WERI-Rb-1 (cell line): Measurements from ENCODE around the gene BRF1.
A peak's percentile ranks its signal among the peaks of the same experiment; 100 is the strongest.

Source experiments
- DNase-seq: peaks from one replicate; pipeline ENCODE4 v3.0.0-alpha.2; 2020
- H3K27ac ChIP-seq: fragments of 250-450 bp; sonication (Bioruptor Pico); 2 replicates; pipeline ENCODE4 v1.5.1; 2020; ENCODE audit warnings: mild to moderate bottlenecking, moderate library complexity
- H3K27me3 ChIP-seq: fragments of 250-450 bp; sonication (Bioruptor Pico); 2 replicates; pipeline ENCODE4 v1.5.1; 2021; ENCODE audit warnings: mild to moderate bottlenecking, low read depth, moderate library complexity; ENCODE audit not compliant: insufficient read depth, severe bottlenecking
- H3K36me3 ChIP-seq: fragments of 250-450 bp; sonication (Bioruptor Pico); 2 replicates; pipeline ENCODE4 v1.5.1; 2020; ENCODE audit warnings: mild to moderate bottlenecking, moderate library complexity
- H3K4me3 ChIP-seq: 2 replicates; pipeline ENCODE4 v1.5.1; 2011; ENCODE audit warnings: low read depth, mild to moderate bottlenecking, control low read depth, low read length
- H3K9me3 ChIP-seq: fragments of 250-450 bp; sonication (Bioruptor Pico); 2 replicates; pipeline ENCODE4 v1.5.1; 2021; ENCODE audit warnings: mild to moderate bottlenecking, moderate library complexity; ENCODE audit not compliant: severe bottlenecking
- CTCF ChIP-seq: IDR thresholded peaks from 2 replicates; pipeline ENCODE4 v1.5.1; 2011; ENCODE audit warnings: low read depth, mild to moderate bottlenecking, control low read depth, inconsistent platforms, low read length

Gene BRF1

DNA sequence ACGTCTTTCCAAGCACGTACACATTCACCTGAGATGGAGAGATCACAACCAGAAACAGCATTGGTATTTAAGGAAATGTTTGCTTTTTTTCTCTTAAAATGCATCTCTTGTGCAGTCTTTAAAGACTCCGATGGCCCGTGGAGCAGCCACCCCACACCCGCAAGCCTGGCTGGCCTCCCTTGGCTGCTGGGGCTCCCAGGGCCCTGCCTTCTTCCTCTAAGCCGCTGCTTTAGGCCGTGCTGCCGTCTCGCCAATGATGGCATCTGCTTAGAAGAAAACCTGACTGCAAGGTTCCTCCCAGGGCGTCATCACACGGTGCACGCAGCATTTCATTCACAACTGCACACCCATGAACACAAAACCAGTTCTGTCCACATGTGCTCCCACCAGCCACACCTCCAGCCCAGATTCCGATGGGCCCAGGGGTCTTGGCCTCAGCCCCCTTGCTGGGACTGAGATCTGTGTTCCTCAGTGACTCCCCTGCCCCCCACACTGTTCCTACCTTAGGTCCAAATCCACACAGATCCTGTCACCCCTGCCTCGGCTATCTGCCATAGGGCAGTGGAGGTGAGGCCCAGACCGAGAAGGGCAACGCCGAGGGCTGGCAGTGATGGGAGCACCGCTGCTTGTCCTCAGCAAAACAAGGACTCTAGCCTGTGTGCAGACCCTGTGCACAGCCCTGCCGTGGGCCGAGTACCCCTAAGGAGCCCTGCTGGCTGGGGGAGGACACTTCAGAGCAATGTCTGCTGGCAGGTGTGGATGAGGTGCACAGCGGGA, 48.1 kb downstream of the BRF1 start:
- H3K9me3 ChIP-seq, result no peaks in the 10 kb centered on the region
- peaks cover 37% of the 10 kb centered on the region for H3K36me3 ChIP-seq
- no peak for TF ChIP-seq CTCF
- no peak for DNase-seq
- H3K27me3 ChIP-seq, result no peaks in the 10 kb centered on the region
- H3K4me3 ChIP-seq, result no peak overlapping the region
- H3K27ac ChIP-seq, result no peak overlapping the region

DNA sequence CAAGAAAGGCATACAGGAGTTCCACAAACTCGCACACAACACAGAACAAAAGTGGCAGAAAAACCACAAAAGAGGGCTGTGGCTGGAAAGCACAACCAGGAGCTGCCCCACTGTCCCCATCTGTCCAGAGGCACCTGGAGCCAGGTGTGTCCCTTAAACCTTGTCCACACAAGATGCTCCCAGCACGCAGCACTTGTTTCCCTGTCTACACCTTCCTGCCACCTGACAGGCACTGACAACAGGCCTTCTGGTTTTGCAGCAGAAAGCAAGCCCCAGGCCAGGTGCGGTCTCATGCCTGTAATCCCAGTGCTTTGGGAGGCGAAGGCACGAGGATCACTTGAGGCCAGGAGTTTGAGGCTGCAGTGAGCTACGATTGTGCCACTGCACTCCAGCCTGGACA, 48.9 kb downstream of the BRF1 start:
- TF ChIP-seq CTCF, result no peak
- Histone ChIP-seq H3K4me3 (no peak overlapping the region), H3K36me3 (peaks cover 46% of the 10 kb centered on the region), H3K9me3 (no peaks in the 10 kb centered on the region), H3K27me3 (no peaks in the 10 kb centered on the region), H3K27ac (no peak overlapping the region)
- no peak for DNase-seq

- H3K9me3 ChIP-seq, result no peaks in the 10 kb centered on the region
- H3K27me3 ChIP-seq, result no peaks in the 10 kb centered on the region
- no peak overlapping the region for H3K4me3 ChIP-seq
- no peak for DNase-seq
- no peak overlapping the region for H3K27ac ChIP-seq
- peaks cover 55% of the 10 kb centered on the region for H3K36me3 ChIP-seq
- TF ChIP-seq CTCF, result no peak
Measured at GRCh38 chr14:105250986-105251385, 49.8 kb downstream of the BRF1 start.

- Histone ChIP-seq H3K27ac (no peak overlapping the region), H3K36me3 (peaks cover 58% of the 10 kb centered on the region), H3K4me3 (no peak overlapping the region), H3K27me3 (no peaks in the 10 kb centered on the region), H3K9me3 (no peaks in the 10 kb centered on the region)
- no peak for DNase-seq
- TF ChIP-seq CTCF, result no peak
Measured at GRCh38 chr14:105250008-105250366, 50.8 kb downstream of the BRF1 start.

DNA sequence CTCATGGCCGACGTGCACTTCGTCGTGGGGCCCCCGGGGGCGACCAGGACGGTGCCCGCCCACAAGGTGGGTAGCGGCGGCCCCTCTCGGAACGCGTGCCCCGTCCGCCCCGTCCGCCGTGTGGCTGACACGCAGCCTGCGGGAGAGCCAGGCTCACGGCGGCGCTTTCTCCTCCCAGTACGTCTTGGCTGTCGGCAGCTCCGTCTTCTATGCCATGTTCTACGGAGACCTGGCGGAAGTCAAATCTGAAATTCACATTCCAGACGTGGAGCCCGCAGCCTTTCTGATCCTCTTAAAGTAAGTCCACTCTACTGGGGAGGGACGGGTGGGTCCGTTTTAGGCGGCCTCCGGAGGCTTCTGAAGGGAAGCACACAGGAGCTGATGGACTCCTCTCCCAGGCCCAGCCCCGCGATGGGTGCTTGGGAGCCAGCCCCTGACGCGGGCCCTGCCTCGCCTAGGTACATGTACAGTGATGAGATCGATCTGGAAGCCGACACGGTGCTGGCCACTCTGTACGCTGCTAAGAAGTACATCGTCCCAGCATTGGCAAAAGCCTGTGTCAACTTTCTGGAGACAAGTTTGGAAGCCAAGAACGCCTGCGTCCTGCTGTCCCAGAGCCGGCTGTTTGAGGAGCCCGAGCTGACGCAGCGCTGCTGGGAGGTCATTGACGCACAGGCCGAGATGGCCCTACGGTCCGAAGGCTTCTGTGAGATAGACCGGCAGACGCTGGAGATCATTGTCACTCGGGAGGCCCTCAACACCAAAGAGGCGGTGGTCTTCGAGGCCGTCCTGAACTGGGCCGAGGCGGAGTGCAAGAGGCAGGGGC, 51.4 kb downstream of the BRF1 start:
- TF ChIP-seq CTCF, result no peak
- DNase-seq, result peak; percentile 48
- H3K4me3 ChIP-seq, result peak overlapping the region; percentile 51
- H3K27me3 ChIP-seq, result no peaks in the 10 kb centered on the region
- no peaks in the 10 kb centered on the region for H3K9me3 ChIP-seq
- H3K36me3 ChIP-seq, result peaks cover 58% of the 10 kb centered on the region
- peak overlapping the region; percentile 79 for H3K27ac ChIP-seq
